Muscle layer of duodenum (tissue), 2 donors: ENCODE measurements around the gene GLYATL1.

Experiments
- H3K27ac ChIP-seq: one replicate; pipeline ENCODE4 v1.7.0; 2013; ENCODE audit warnings: mild to moderate bottlenecking, low read length
- H3K27me3 ChIP-seq: one replicate; pipeline ENCODE4 v1.7.0; 2013; ENCODE audit warnings: low read depth, mild to moderate bottlenecking, control low read depth, low read length
- H3K36me3 ChIP-seq, 2 donors: one replicate each; pipeline ENCODE4 v1.7.0; 2013; ENCODE audit warnings: low read length in 2 of 2, control low read depth in 1 of 2, mild to moderate bottlenecking in 1 of 2; ENCODE audit not compliant: insufficient read depth in 2 of 2, control insufficient read depth in 1 of 2
- H3K4me1 ChIP-seq, 2 donors: one replicate each; pipeline ENCODE4 v1.7.0; 2013; ENCODE audit warnings: low read length in 2 of 2, mild to moderate bottlenecking in 2 of 2, control low read depth in 1 of 2, moderate library complexity in 1 of 2; ENCODE audit not compliant: insufficient read depth in 2 of 2, control insufficient read depth in 1 of 2
- H3K4me3 ChIP-seq, 2 donors: one replicate each; pipeline ENCODE4 v1.7.0; 2013; ENCODE audit warnings: low read length in 2 of 2, low read depth in 1 of 2, mild to moderate bottlenecking in 1 of 2
- H3K9me3 ChIP-seq, 2 donors: one replicate each; pipeline ENCODE4 v1.7.0; 2013; ENCODE audit warnings: low read length in 2 of 2, control low read depth in 1 of 2, mild to moderate bottlenecking in 1 of 2; ENCODE audit not compliant: control insufficient read depth in 1 of 2
- donor health status: healthy.

Gene GLYATL1

GRCh38 chr11:58927393-58928106 is 11.7 kb upstream of the GLYATL1 start:
- Histone ChIP-seq H3K36me3 (no peaks in the 10 kb centered on the region), H3K27ac (no peak overlapping the region), H3K27me3 (peaks cover 3% of the 10 kb centered on the region), H3K4me1 (peaks cover 0 to 6% of the 10 kb centered on the region in 2 donors), H3K9me3 (no peaks in the 10 kb centered on the region), H3K4me3 (peak overlapping the region in 1 of 2 donors; percentile 44)

- Histone ChIP-seq H3K27me3 (peaks cover 3% of the 10 kb centered on the region), H3K9me3 (no peaks in the 10 kb centered on the region), H3K27ac (no peak overlapping the region), H3K36me3 (no peaks in the 10 kb centered on the region), H3K4me3 (peak overlapping the region in 1 of 2 donors; percentile 44), H3K4me1 (peaks cover 0 to 6% of the 10 kb centered on the region in 2 donors)
Observed at GRCh38 chr11:58928107-58928499, 11.2 kb upstream of the GLYATL1 start.

- peaks cover 0 to 6% of the 10 kb centered on the region in 2 donors for H3K4me1 ChIP-seq
- H3K36me3 ChIP-seq = no peaks in the 10 kb centered on the region
- peaks cover 3% of the 10 kb centered on the region for H3K27me3 ChIP-seq
- no peaks in the 10 kb centered on the region for H3K9me3 ChIP-seq
- H3K4me3 ChIP-seq = no peak overlapping the region
- no peak overlapping the region for H3K27ac ChIP-seq
Observed at GRCh38 chr11:58928691-58929090, 10.6 kb upstream of the GLYATL1 start.

- Histone ChIP-seq H3K36me3 (no peaks in the 10 kb centered on the region), H3K27ac (no peak overlapping the region), H3K9me3 (no peaks in the 10 kb centered on the region), H3K4me3 (no peak overlapping the region), H3K27me3 (peaks cover 3% of the 10 kb centered on the region), H3K4me1 (peaks cover 0 to 6% of the 10 kb centered on the region in 2 donors)
Observed at GRCh38 chr11:58930926-58931325, 8.4 kb upstream of the GLYATL1 start.

- H3K4me1 ChIP-seq = no peaks in the 10 kb centered on the region
- no peaks in the 10 kb centered on the region for H3K36me3 ChIP-seq
- no peak overlapping the region for H3K27ac ChIP-seq
- H3K4me3 ChIP-seq = no peak overlapping the region
- H3K27me3 ChIP-seq = peaks cover 3% of the 10 kb centered on the region
- H3K9me3 ChIP-seq = no peaks in the 10 kb centered on the region
Observed at GRCh38 chr11:58933661-58934060, 5.6 kb upstream of the GLYATL1 start.

- H3K4me3 ChIP-seq = no peak overlapping the region
- no peaks in the 10 kb centered on the region for H3K9me3 ChIP-seq
- no peaks in the 10 kb centered on the region for H3K4me1 ChIP-seq
- no peaks in the 10 kb centered on the region for H3K36me3 ChIP-seq
- peaks cover 3% of the 10 kb centered on the region for H3K27me3 ChIP-seq
- H3K27ac ChIP-seq = no peak overlapping the region
Observed at GRCh38 chr11:58934945-58935513, 4.3 kb upstream of the GLYATL1 start.

- Histone ChIP-seq H3K4me1 (no peaks in the 10 kb centered on the region), H3K27ac (no peak overlapping the region), H3K36me3 (no peaks in the 10 kb centered on the region), H3K4me3 (no peak overlapping the region), H3K9me3 (no peaks in the 10 kb centered on the region), H3K27me3 (no peaks in the 10 kb centered on the region)
Observed at GRCh38 chr11:58938398-58938797, 890 bp upstream of the GLYATL1 start.

- no peak overlapping the region for H3K27ac ChIP-seq
Observed at GRCh38 chr11:58940028-58940427, 740 bp downstream of the GLYATL1 start.

GRCh38 chr11:58941838-58942237 is 2.5 kb downstream of the GLYATL1 start:
- no peaks in the 10 kb centered on the region for H3K36me3 ChIP-seq
- H3K4me3 ChIP-seq = no peak overlapping the region
- no peaks in the 10 kb centered on the region for H3K27me3 ChIP-seq
- H3K9me3 ChIP-seq = no peaks in the 10 kb centered on the region
- H3K4me1 ChIP-seq = no peaks in the 10 kb centered on the region
- H3K27ac ChIP-seq = no peak overlapping the region

More at GRCh38 chr11:58940028-58940427, 740 bp downstream of the GLYATL1 start:
- Histone ChIP-seq H3K4me3 (no peak overlapping the region), H3K9me3 (no peaks in the 10 kb centered on the region), H3K36me3 (no peaks in the 10 kb centered on the region), H3K27me3 (no peaks in the 10 kb centered on the region), H3K4me1 (no peaks in the 10 kb centered on the region)

- H3K27ac ChIP-seq = no peak overlapping the region
- H3K4me3 ChIP-seq = no peak overlapping the region
- H3K36me3 ChIP-seq = no peaks in the 10 kb centered on the region
- H3K27me3 ChIP-seq = no peaks in the 10 kb centered on the region
- H3K4me1 ChIP-seq = no peaks in the 10 kb centered on the region
- H3K9me3 ChIP-seq = no peaks in the 10 kb centered on the region
Observed at GRCh38 chr11:58945663-58946062, 6.4 kb downstream of the GLYATL1 start.

GRCh38 chr11:58949184-58949583 is 9.9 kb downstream of the GLYATL1 start:
- H3K27me3 ChIP-seq = no peaks in the 10 kb centered on the region
- no peak overlapping the region for H3K4me3 ChIP-seq
- no peaks in the 10 kb centered on the region for H3K36me3 ChIP-seq
- no peaks in the 10 kb centered on the region for H3K9me3 ChIP-seq
- H3K4me1 ChIP-seq = no peaks in the 10 kb centered on the region
- H3K27ac ChIP-seq = no peak overlapping the region

GRCh38 chr11:58957922-58958321 is 18.6 kb downstream of the GLYATL1 start:
- H3K9me3 ChIP-seq = no peaks in the 10 kb centered on the region
- no peak overlapping the region for H3K4me3 ChIP-seq
- H3K27ac ChIP-seq = no peak overlapping the region
- no peaks in the 10 kb centered on the region for H3K36me3 ChIP-seq
- H3K4me1 ChIP-seq = no peaks in the 10 kb centered on the region
- no peaks in the 10 kb centered on the region for H3K27me3 ChIP-seq
